ENCODE results near the gene AGO3.
"Not testable (repeated sequence)": the region's sequence is repeated elsewhere in the genome, so short reads cannot be mapped to it uniquely, and the experiment has no call there.

Gene AGO3

GRCh38 chr1:35930593-35931445 lies at the start of gene AGO3:
Gene AGO3, plus strand, starts transcription at chr1:35931105. Its CDS starts 322 bp downstream, at chr1:35931427.
- peak; percentile 87 to 90 for DNase-seq

- no peak for DNase-seq
Measured at GRCh38 chr1:35881850-35882273, 49.0 kb upstream of the AGO3 start.

- peak in 1 of 2 experiments; percentile 4 for DNase-seq
Measured at GRCh38 chr1:35882586-35882944, 48.3 kb upstream of the AGO3 start.

GRCh38 chr1:35882945-35883634 lies 47.8 kb upstream of the AGO3 start, which contains the start of gene AGO1:
Gene AGO1, plus strand, starts transcription at chr1:35883209. Its CDS starts 213 bp downstream, at chr1:35883422.
- DNase-seq: peak; percentile 97

GRCh38 chr1:35883635-35884101 lies 47.2 kb upstream of the AGO3 start:
- peak; percentile 42 to 59 for DNase-seq

- no peak for DNase-seq
Measured at GRCh38 chr1:35884934-35885333, 46.0 kb upstream of the AGO3 start.

GRCh38 chr1:35885961-35886558 lies 44.8 kb upstream of the AGO3 start:
- DNase-seq: no peak

- DNase-seq: no peak
Measured at GRCh38 chr1:35886577-35887431, 44.1 kb upstream of the AGO3 start.

GRCh38 chr1:35887508-35887907 lies 43.4 kb upstream of the AGO3 start:
- DNase-seq: no peak

- DNase-seq: no peak
Measured at GRCh38 chr1:35888255-35888654, 42.6 kb upstream of the AGO3 start.

- DNase-seq: not testable (repeated sequence)
Measured at GRCh38 chr1:35888981-35889380, 41.9 kb upstream of the AGO3 start.

GRCh38 chr1:35893051-35893879 lies 37.6 kb upstream of the AGO3 start:
- DNase-seq: no peak

- DNase-seq: no peak
Measured at GRCh38 chr1:35894183-35894582, 36.7 kb upstream of the AGO3 start.

- DNase-seq: no peak
Measured at GRCh38 chr1:35894656-35895055, 36.2 kb upstream of the AGO3 start.

- no peak for DNase-seq
Measured at GRCh38 chr1:35899941-35900340, 31.0 kb upstream of the AGO3 start.

- no peak for DNase-seq
Measured at GRCh38 chr1:35901235-35901634, 29.7 kb upstream of the AGO3 start.

- no peak for DNase-seq
Measured at GRCh38 chr1:35902671-35903070, 28.2 kb upstream of the AGO3 start.

- no peak for DNase-seq
Measured at GRCh38 chr1:35914717-35915116, 16.2 kb upstream of the AGO3 start.

- DNase-seq: no peak
Measured at GRCh38 chr1:35915693-35916092, 15.2 kb upstream of the AGO3 start.

GRCh38 chr1:35923791-35924221 lies 7.1 kb upstream of the AGO3 start:
- no peak for DNase-seq

- DNase-seq: no peak
Measured at GRCh38 chr1:35924838-35925237, 6.1 kb upstream of the AGO3 start.

GRCh38 chr1:35925741-35926140 lies 5.2 kb upstream of the AGO3 start:
- DNase-seq: no peak
